Stimulated activated CD4-positive, alpha-beta T cell treated with anti-CD3 and anti-CD28 coated beads, Interleukin-1b, Interleukin-23, amount 100 ng/mL, for 4 hours (primary cell): ENCODE data around the gene RAB17.
"Not testable (repeated sequence)": the region's sequence is repeated elsewhere in the genome, so short reads cannot be mapped to it uniquely, and the experiment has no call there.

Experiments used
- DNase-seq, 2 donors: peaks; one replicate each; pipeline ENCODE4 v3.0.0-alpha.2; 2020; ENCODE audit warnings: low read depth in 2 of 2

RAB17 gene

GRCh38 chr2:237599465-237600110, 9.1 kb upstream of the RAB17 start:
- no peak for DNase-seq

GRCh38 chr2:237598468-237599208, 8.1 kb upstream of the RAB17 start:
- no peak for DNase-seq

GRCh38 chr2:237597196-237598145, 6.9 kb upstream of the RAB17 start:
- DNase-seq = no peak

- DNase-seq = no peak
Observed at GRCh38 chr2:237596520-237597195, 6.1 kb upstream of the RAB17 start.

GRCh38 chr2:237595829-237596519, 5.4 kb upstream of the RAB17 start:
- not testable (repeated sequence) for DNase-seq

GRCh38 chr2:237594514-237594871, 4.0 kb upstream of the RAB17 start:
- DNase-seq = no peak

GRCh38 chr2:237593596-237594320, 3.2 kb upstream of the RAB17 start:
- no peak for DNase-seq

GRCh38 chr2:237593036-237593435, 2.5 kb upstream of the RAB17 start:
- no peak for DNase-seq

- DNase-seq = no peak
Observed at GRCh38 chr2:237592425-237592980, 2.0 kb upstream of the RAB17 start.

GRCh38 chr2:237591141-237591881, 777 bp upstream of the RAB17 start:
- no peak for DNase-seq

- no peak for DNase-seq
Observed at GRCh38 chr2:237588044-237588696, 2.4 kb downstream of the RAB17 start.

GRCh38 chr2:237585590-237586221, 4.8 kb downstream of the RAB17 start:
- no peak for DNase-seq

- DNase-seq = no peak
Observed at GRCh38 chr2:237583385-237584295, 6.9 kb downstream of the RAB17 start.

- DNase-seq = peak in 1 of 2 donors; percentile 28
Observed at GRCh38 chr2:237581751-237582746, 8.5 kb downstream of the RAB17 start.

- no peak for DNase-seq
Observed at GRCh38 chr2:237581326-237581725, 9.2 kb downstream of the RAB17 start.
